ENCODE data around the gene TBC1D17. TPM values are rescaled to one million over a fixed set of nuclear protein-coding genes. Genes with fewer than 3 reads are reported as not detected.

Gene TBC1D17
- total and polyA plus RNA-seq, 2 of the 13 experiments (the other 11 are each of a cell fraction or from before 2014, with no cell fraction given), result 9.7 to 16.9 TPM

- no peak for TF ChIP-seq ZNF136 (CRISPR knock-in tag; IDR thresholded peaks at IDR 0.05; ENCODE audit: low read depth)
- TF ChIP-seq ZNF558 (CRISPR knock-in tag; IDR thresholded peaks at IDR 0.05; ENCODE audit: borderline replicate concordance), result no peak
- TF ChIP-seq ZNF18 (CRISPR knock-in tag; IDR thresholded peaks at IDR 0.05; ENCODE audit: insufficient replicate concordance), result peak; percentile 43
- TF ChIP-seq ZNF691 (CRISPR knock-in tag; IDR thresholded peaks at IDR 0.05; ENCODE audit: borderline replicate concordance, low read depth), result 0 out of 2 replicates have a peak, but pooled peaks have one; percentile 4
- peak; percentile 93; the same call in 1 of the 2 replicates for TF ChIP-seq MXD4 (CRISPR knock-in tag; IDR thresholded peaks at IDR 0.05)
- no peak for TF ChIP-seq ZIK1 (CRISPR knock-in tag; IDR thresholded peaks at IDR 0.05; ENCODE audit: borderline replicate concordance, low read depth)
- no peak for TF ChIP-seq NONO (IDR thresholded peaks at IDR 0.05)
- TF ChIP-seq NONO (CRISPR knock-in tag; conservative IDR thresholded peaks at IDR 0.05), result peak; percentile 96
- peak; percentile 47; the same call in 1 of the 2 replicates for TF ChIP-seq CHD2 (IDR thresholded peaks at IDR 0.05; ENCODE audit: low read depth, low read length)
- peak; percentile 80; the same call in 1 of the 2 replicates for TF ChIP-seq ZNF639 (CRISPR knock-in tag; conservative IDR thresholded peaks at IDR 0.05)
- peak; percentile 46; the same call in 1 of the 2 replicates for TF ChIP-seq E2F1 (CRISPR knock-in tag; IDR thresholded peaks at IDR 0.05)
- no peak; the same call in 1 of the 2 replicates for TF ChIP-seq THAP8 (CRISPR knock-in tag; IDR thresholded peaks at IDR 0.05; ENCODE audit: borderline replicate concordance)
- no peak for TF ChIP-seq ZNF879 (CRISPR knock-in tag; IDR thresholded peaks at IDR 0.05)
- TF ChIP-seq ZNF777 (CRISPR knock-in tag; IDR thresholded peaks at IDR 0.05), result peak; percentile 83
- TF ChIP-seq PRPF4 (IDR thresholded peaks at IDR 0.05; ENCODE audit: low read depth, low read length, poor library complexity, severe bottlenecking), result no peak
- no peak for TF ChIP-seq ZUFSP (CRISPR knock-in tag; IDR thresholded peaks at IDR 0.05; ENCODE audit: borderline replicate concordance)
- TF ChIP-seq TEAD2 (CRISPR knock-in tag; IDR thresholded peaks at IDR 0.05), result no peak
Observed at GRCh38 chr19:49866933-49867782, 10.3 kb upstream of the TBC1D17 start, which contains the start of gene PNKP (continued).
